ENCODE results near the gene LRRN3.
A peak's percentile ranks its signal among the peaks of the same experiment; 100 is the strongest.

LRRN3 gene

GRCh38 chr7:111108000-111108399 is 17.1 kb downstream of the LRRN3 start:
- DNase-seq = no peak

GRCh38 chr7:111108496-111108895 is 17.6 kb downstream of the LRRN3 start:
- no peak for DNase-seq

GRCh38 chr7:111112439-111112838 is 21.5 kb downstream of the LRRN3 start:
- no peak for DNase-seq

- no peak for DNase-seq
Measured at GRCh38 chr7:111113263-111114017, 22.5 kb downstream of the LRRN3 start.

- DNase-seq = no peak
Measured at GRCh38 chr7:111115966-111116365, 25.0 kb downstream of the LRRN3 start.

- DNase-seq = no peak
Measured at GRCh38 chr7:111126987-111127386, 36.1 kb downstream of the LRRN3 start.

GRCh38 chr7:111129435-111129834 is 38.5 kb downstream of the LRRN3 start:
- DNase-seq = no peak

GRCh38 chr7:111132833-111133232 is 41.9 kb downstream of the LRRN3 start:
- no peak for DNase-seq

- DNase-seq = no peak
Measured at GRCh38 chr7:111137296-111138192, 46.6 kb downstream of the LRRN3 start.

GRCh38 chr7:111138193-111138569 is 47.3 kb downstream of the LRRN3 start:
- peak; percentile 25 for DNase-seq

GRCh38 chr7:111138586-111138985 is 47.7 kb downstream of the LRRN3 start:
- no peak for DNase-seq

- no peak for DNase-seq
Measured at GRCh38 chr7:111140091-111140865, 49.4 kb downstream of the LRRN3 start.

- no peak for DNase-seq
Measured at GRCh38 chr7:111145472-111145871, 54.5 kb downstream of the LRRN3 start.

- no peak for DNase-seq
Measured at GRCh38 chr7:111146136-111146535, 55.2 kb downstream of the LRRN3 start.

GRCh38 chr7:111147708-111148533 is 57.0 kb downstream of the LRRN3 start:
- no peak for DNase-seq

GRCh38 chr7:111150709-111151108 is 59.8 kb downstream of the LRRN3 start:
- no peak for DNase-seq

- DNase-seq = no peak
Measured at GRCh38 chr7:111159426-111159825, 68.5 kb downstream of the LRRN3 start.

- DNase-seq = no peak
Measured at GRCh38 chr7:111160297-111160696, 69.4 kb downstream of the LRRN3 start.

- no peak for DNase-seq
Measured at GRCh38 chr7:111162692-111163091, 71.8 kb downstream of the LRRN3 start.

- DNase-seq = no peak
Measured at GRCh38 chr7:111164442-111164841, 73.5 kb downstream of the LRRN3 start.

- peak; percentile 72 for DNase-seq
Measured at GRCh38 chr7:111168182-111168581, 77.3 kb downstream of the LRRN3 start.

GRCh38 chr7:111172564-111173257 is 81.8 kb downstream of the LRRN3 start:
- no peak for DNase-seq

All from right hindlimb (tissue), 1 donor.